HepG2 (cell line): ENCODE data around the gene PPP1R7. TPM values are rescaled to one million over a fixed set of nuclear protein-coding genes. Genes with fewer than 3 reads are reported as not detected.

ENCODE experiments used
- ATF1 ChIP-seq: IDR thresholded peaks from 2 replicates; pipeline ENCODE4 v1.6.1; 2016; ENCODE audit warnings: mild to moderate bottlenecking, control low read depth
- ATF7-NPFF ChIP-seq: sonication (generic); formaldehyde crosslinking; IDR thresholded peaks from 2 replicates; pipeline ENCODE4 v1.8.1; 2023; ENCODE audit warnings: mild to moderate bottlenecking, low read depth, missing genetic modification reagents, moderate library complexity
- HHEX ChIP-seq: IDR thresholded peaks from 2 replicates; pipeline ENCODE4 v1.6.1; 2016; ENCODE audit warnings: control low read depth
- HMGXB4 ChIP-seq, 2 experiments: sonication (generic) in 1 of 2; formaldehyde crosslinking in 1 of 2; IDR thresholded peaks; 2 replicates each; pipeline versions ENCODE4 v1.4.0 to v1.6.1; 2018 to 2020; ENCODE audit warnings: missing genetic modification reagents in 2 of 2, borderline replicate concordance in 1 of 2, low read depth in 1 of 2, mild to moderate bottlenecking in 1 of 2, missing biosample characterization in 1 of 2
- MTA3 ChIP-seq: sonication (generic); formaldehyde crosslinking; IDR thresholded peaks from 2 replicates; pipeline ENCODE4 v1.4.0; 2020; ENCODE audit warnings: missing genetic modification reagents
- SSRP1 ChIP-seq: IDR thresholded peaks from 2 replicates; pipeline ENCODE4 v1.6.1; 2016; ENCODE audit warnings: control low read depth
- ZNF121 ChIP-seq: sonication (generic); formaldehyde crosslinking; IDR thresholded peaks from 2 replicates; pipeline ENCODE4 v1.5.0; 2020; ENCODE audit warnings: mild to moderate bottlenecking, missing genetic modification reagents
- ZNF251 ChIP-seq: sonication (generic); formaldehyde crosslinking; IDR thresholded peaks from 2 replicates; pipeline ENCODE4 v1.9.0; 2021; ENCODE audit warnings: mild to moderate bottlenecking, missing genetic modification reagents
- ZNF318 ChIP-seq: sonication (generic); formaldehyde crosslinking; IDR thresholded peaks from 2 replicates; pipeline ENCODE4 v1.4.0; 2020; ENCODE audit warnings: mild to moderate bottlenecking, missing genetic modification reagents
- ZNF382 ChIP-seq: sonication (generic); formaldehyde crosslinking; IDR thresholded peaks from 2 replicates; pipeline ENCODE4 v1.5.0; 2020; ENCODE audit warnings: missing genetic modification reagents, mild to moderate bottlenecking, borderline replicate concordance
- ZNF383 ChIP-seq: sonication (generic); formaldehyde crosslinking; IDR thresholded peaks from 2 replicates; pipeline ENCODE4 v1.4.0; 2020; ENCODE audit warnings: missing genetic modification reagents, mild to moderate bottlenecking, borderline replicate concordance
- ZNF616 ChIP-seq: sonication (generic); formaldehyde crosslinking; IDR thresholded peaks from 2 replicates; pipeline ENCODE4 v1.5.0; 2020; ENCODE audit warnings: low read depth, mild to moderate bottlenecking, missing genetic modification reagents
- ZNF704 ChIP-seq: sonication (generic); formaldehyde crosslinking; IDR thresholded peaks from 2 replicates; pipeline ENCODE4 v1.8.1; 2023; ENCODE audit warnings: mild to moderate bottlenecking, inconsistent platforms, moderate library complexity, missing genetic modification reagents, borderline replicate concordance
- ZNF841 ChIP-seq: sonication (generic); formaldehyde crosslinking; IDR thresholded peaks from 2 replicates; pipeline ENCODE4 v1.8.1; 2023; ENCODE audit warnings: missing genetic modification reagents, borderline replicate concordance
- ZSCAN12 ChIP-seq: sonication (generic); formaldehyde crosslinking; IDR thresholded peaks from 2 replicates; pipeline ENCODE4 v1.9.0; 2021; ENCODE audit warnings: mild to moderate bottlenecking, missing genetic modification reagents
- polyA plus RNA-seq, 8 experiments: library from polyadenylated mRNA; depleted of rRNA in 3 of 8; stranded (reverse) in 7 of 8; unstranded in 1 of 8; fragments of >200 nt; fragmentation: Illumina TruSeq in 4 of 8; extraction: Trizol in 4 of 8; gene quantifications; 2 replicates each; pipeline versions ENCODE4 v1.2.1 to v1.2.3, GENCODE V29; 2011 to 2016; ENCODE audit warnings: low read depth in 4 of 8, missing spikeins in 1 of 8, mixed read lengths in 1 of 8; ENCODE audit not compliant: insufficient read depth in 1 of 8
- total RNA-seq, 5 experiments: library from RNA; depleted of rRNA; stranded (reverse); fragments of >200 nt; fragmentation: Illumina TruSeq; extraction: Trizol; gene quantifications; 2 replicates each; pipeline ENCODE4 v1.2.3, GENCODE V29; 2016; ENCODE audit warnings: low read depth in 1 of 5
- TF ChIP-seq, protein P1 (sequence below): sonication (generic); formaldehyde crosslinking; IDR thresholded peaks from 2 replicates; pipeline ENCODE4 v1.5.1; 2020; ENCODE audit warnings: missing genetic modification reagents, mild to moderate bottlenecking, borderline replicate concordance

The PPP1R7 gene
- total and polyA plus RNA-seq, 2 of the 13 experiments (the other 11 are each of a cell fraction or from before 2014, with no cell fraction given), result 33.3 to 67.9 TPM

DNA sequence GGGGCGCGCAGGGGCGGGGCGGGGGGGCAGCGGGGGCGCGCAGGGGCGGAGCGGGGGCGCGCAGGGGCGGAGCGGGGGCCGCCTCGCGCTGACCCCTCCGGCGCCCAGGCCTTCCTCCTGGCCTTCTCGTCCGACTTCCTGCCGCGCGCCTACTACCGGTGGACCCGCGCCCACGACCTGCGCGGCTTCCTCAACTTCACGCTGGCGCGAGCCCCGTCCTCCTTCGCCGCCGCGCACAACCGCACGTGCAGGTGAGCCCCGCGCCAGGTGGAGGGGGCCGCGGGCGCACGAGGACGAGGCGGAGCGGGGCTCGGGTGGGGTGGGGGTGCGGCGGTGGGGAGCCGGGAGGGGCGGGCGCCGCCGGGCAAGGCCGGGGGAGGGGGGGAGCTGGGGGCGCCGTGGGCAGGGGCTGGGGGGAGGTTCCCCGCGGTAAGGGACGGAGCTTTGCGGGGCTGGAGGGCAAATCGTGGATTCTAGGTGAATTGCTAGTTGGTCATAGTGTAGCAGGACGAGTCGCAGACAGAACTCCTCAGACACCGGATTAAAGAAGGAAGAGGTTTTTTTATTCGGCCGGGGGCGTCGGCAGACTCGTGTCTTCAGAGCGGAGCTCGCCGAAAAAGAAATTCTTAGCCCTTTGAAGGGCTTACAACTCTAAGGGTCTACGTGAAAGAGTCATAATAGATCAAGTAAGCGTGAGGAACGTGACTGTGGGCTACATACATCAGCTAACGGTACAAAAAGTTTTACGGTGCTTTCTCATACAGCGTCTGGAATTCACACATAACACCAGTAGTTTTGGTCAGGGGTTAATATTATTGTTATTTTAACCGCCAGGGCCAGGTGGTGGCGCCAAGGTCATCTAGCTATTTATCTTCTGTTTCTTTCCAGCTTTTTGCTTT is 68.1 kb downstream of the PPP1R7 start (continued):
- TF ChIP-seq ATF7-NPFF (CRISPR knock-in tag), result peak; percentile 84; the same call in 1 of the 2 replicates
- TF ChIP-seq, protein P1, sequence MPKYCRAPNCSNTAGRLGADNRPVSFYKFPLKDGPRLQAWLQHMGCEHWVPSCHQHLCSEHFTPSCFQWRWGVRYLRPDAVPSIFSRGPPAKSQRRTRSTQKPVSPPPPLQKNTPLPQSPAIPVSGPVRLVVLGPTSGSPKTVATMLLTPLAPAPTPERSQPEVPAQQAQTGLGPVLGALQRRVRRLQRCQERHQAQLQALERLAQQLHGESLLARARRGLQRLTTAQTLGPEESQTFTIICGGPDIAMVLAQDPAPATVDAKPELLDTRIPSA (CRISPR knock-in tag), result no peak
- no peak for TF ChIP-seq HHEX (CRISPR knock-in tag)
- no peak for TF ChIP-seq ZNF382
- TF ChIP-seq ZNF251 (CRISPR knock-in tag), result peak; percentile 91
- TF ChIP-seq ZNF383 (CRISPR knock-in tag), result no peak
- peak; percentile 89 for TF ChIP-seq ZNF616 (CRISPR knock-in tag)
- TF ChIP-seq ZSCAN12 (CRISPR knock-in tag), result no peak
- TF ChIP-seq ZNF704 (CRISPR knock-in tag), result peak; percentile 27; the same call in 1 of the 2 replicates
- TF ChIP-seq ZNF121 (CRISPR knock-in tag), result no peak
- peak; percentile 56; the same call in 1 of the 2 replicates for TF ChIP-seq ZNF841 (CRISPR knock-in tag)
- TF ChIP-seq ATF1, result no peak
- peak; percentile 79; the same call in 1 of the 2 replicates for TF ChIP-seq ZNF318 (CRISPR knock-in tag)
- 0 out of 2 replicates have a peak, but pooled peaks have one; percentile 24 for TF ChIP-seq SSRP1 (CRISPR knock-in tag)
- TF ChIP-seq HMGXB4 (CRISPR knock-in tag; IDR thresholded peaks at IDR 0.05; ENCODE audit: borderline replicate concordance in 1 of 2, low read depth in 1 of 2), result peak; percentile 28 to 45
- no peak for TF ChIP-seq MTA3 (CRISPR knock-in tag)
